Measurements from ENCODE around the gene COL25A1. TPM values are rescaled to one million over a fixed set of nuclear protein-coding genes. Genes with fewer than 3 reads are reported as not detected.

The COL25A1 gene
- total and polyA plus RNA-seq, 11 donors, result 0.19 to 1.8 (median 0.50) TPM

DNA sequence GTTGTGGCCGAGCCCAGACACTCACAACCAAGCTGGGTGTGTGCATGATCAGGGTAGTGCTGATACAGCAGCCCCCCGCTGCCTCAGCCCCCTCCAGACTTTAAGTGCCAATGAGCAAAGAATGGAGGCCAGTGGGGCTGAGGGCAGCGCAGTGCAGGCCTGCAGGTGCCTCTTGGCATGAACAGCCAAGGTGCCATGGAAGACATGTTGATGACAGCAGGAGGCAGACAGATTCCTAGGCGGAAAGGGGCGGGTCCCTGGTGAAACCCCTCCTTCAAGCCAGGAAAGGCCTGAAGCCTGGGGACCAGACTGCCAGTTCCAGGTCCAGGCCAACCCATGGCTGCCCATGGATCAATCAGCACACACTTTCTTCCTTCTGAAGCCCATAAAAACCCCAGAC, 286.3 kb downstream of the COL25A1 start:
- peaks cover 0 to 4% (median 0%) of the 10 kb centered on the region in 12 donors for H3K4me1 ChIP-seq
- ATAC-seq (peak in 1 of 4 donors; percentile 46), DNase-seq (no peak)
- no peaks in the 10 kb centered on the region for H3K36me3 ChIP-seq
- H3K27me3 ChIP-seq, result no peaks in the 10 kb centered on the region
- H3K9me3 ChIP-seq, result peaks cover 0 to 8% (median 1%) of the 10 kb centered on the region in 12 donors
- intact Hi-C loops (cut with DNase I), result no loop called here
- H3K27ac ChIP-seq, result no peak overlapping the region
- no peak overlapping the region for H3K4me3 ChIP-seq
- TF ChIP-seq CTCF (IDR thresholded peaks at IDR 0.05) (no peak), POLR2A (IDR thresholded peaks at IDR 0.05) (no peak)
- WGBS, 4 donors, result 93 to 98% (median 95%) methylated on average over 5 of the region's 5 CpGs

DNA sequence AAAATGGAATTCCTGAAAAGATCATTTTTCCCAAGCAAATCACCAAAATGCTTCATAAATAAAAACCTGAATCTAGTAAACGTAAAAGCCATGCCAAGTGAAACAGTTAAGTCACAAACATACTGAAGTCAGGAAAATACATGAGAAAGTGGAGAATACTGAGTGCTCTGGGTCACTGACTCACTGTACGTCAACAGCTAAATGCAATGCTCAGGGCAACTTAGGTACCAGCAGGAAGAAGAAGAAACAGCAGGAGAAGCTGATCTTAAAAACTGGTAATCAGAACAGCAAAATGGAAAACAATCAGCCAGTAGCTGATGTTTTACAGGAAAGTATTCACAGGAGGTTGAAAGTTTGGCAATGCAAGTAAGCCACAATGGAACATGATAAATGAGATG, 287.0 kb downstream of the COL25A1 start:
- TF ChIP-seq POLR2A (IDR thresholded peaks at IDR 0.05) (no peak), CTCF (IDR thresholded peaks at IDR 0.05) (no peak)
- DNase-seq (no peak), ATAC-seq (no peak)
- WGBS, 4 donors, result 45 to 91% (median 61%) methylated on average over 2 of the region's 2 CpGs
- H3K36me3 ChIP-seq, result no peaks in the 10 kb centered on the region
- intact Hi-C loops (cut with DNase I), result no loop called here
- peaks cover 0 to 12% (median 0%) of the 10 kb centered on the region in 12 donors for H3K4me1 ChIP-seq
- H3K27ac ChIP-seq, result no peak overlapping the region
- H3K9me3 ChIP-seq, result no peaks in the 10 kb centered on the region
- no peak overlapping the region for H3K4me3 ChIP-seq
- H3K27me3 ChIP-seq, result no peaks in the 10 kb centered on the region

- intact Hi-C loops (cut with DNase I), result no loop called here
- ATAC-seq (no peak), DNase-seq (no peak)
- Histone ChIP-seq H3K4me3 (no peak overlapping the region), H3K36me3 (no peaks in the 10 kb centered on the region), H3K27ac (no peak overlapping the region), H3K4me1 (peaks cover 0 to 15% (median 0%) of the 10 kb centered on the region in 12 donors), H3K9me3 (no peaks in the 10 kb centered on the region), H3K27me3 (no peaks in the 10 kb centered on the region)
- no peak for TF ChIP-seq POLR2A (IDR thresholded peaks at IDR 0.05)
- 66 to 76% (median 73%) methylated on average over 11 of the region's 11 CpGs for WGBS, 4 donors
Measured at GRCh38 chr4:109014593-109015412, 287.7 kb downstream of the COL25A1 start.

GRCh38 chr4:109012286-109012880, 290.1 kb downstream of the COL25A1 start:
- Histone ChIP-seq H3K9me3 (no peaks in the 10 kb centered on the region), H3K4me3 (no peak overlapping the region), H3K4me1 (peaks cover 0 to 15% (median 0%) of the 10 kb centered on the region in 12 donors), H3K27me3 (no peaks in the 10 kb centered on the region), H3K27ac (no peak overlapping the region), H3K36me3 (no peaks in the 10 kb centered on the region)
- WGBS, 4 donors, result 95 to 98% (median 96%) methylated on average over 8 to 37 of the region's 37 CpGs
- no peak for TF ChIP-seq CTCF (IDR thresholded peaks at IDR 0.05)
- TF ChIP-seq POLR2A (IDR thresholded peaks at IDR 0.05), result no peak
- intact Hi-C loops (cut with DNase I), result no loop called here
- ATAC-seq, result no peak
- DNase-seq, result no peak

Measured in heart left ventricle (tissue), 16 donors.